EL (cell line): ENCODE results near the gene ANK3.

Experiments
- DNase-seq: peaks from one replicate; pipeline ENCODE4 v3.0.0-alpha.2; 2016

Gene ANK3

GRCh38 chr10:60170250-60170649 is 219.4 kb downstream of the ANK3 start:
- no peak for DNase-seq

GRCh38 chr10:60169111-60169510 is 220.6 kb downstream of the ANK3 start:
- no peak for DNase-seq

GRCh38 chr10:60167050-60167449 is 222.6 kb downstream of the ANK3 start:
- no peak for DNase-seq

GRCh38 chr10:60163786-60164185 is 225.9 kb downstream of the ANK3 start:
- no peak for DNase-seq

- DNase-seq: no peak
Observed at GRCh38 chr10:60162631-60163030, 227.0 kb downstream of the ANK3 start.

- DNase-seq: no peak
Observed at GRCh38 chr10:60155943-60156683, 233.6 kb downstream of the ANK3 start.

- DNase-seq: no peak
Observed at GRCh38 chr10:60155099-60155877, 234.4 kb downstream of the ANK3 start.

- no peak for DNase-seq
Observed at GRCh38 chr10:60149003-60149402, 240.7 kb downstream of the ANK3 start.

- peak; percentile 59 for DNase-seq
Observed at GRCh38 chr10:60148266-60148840, 241.3 kb downstream of the ANK3 start.

- no peak for DNase-seq
Observed at GRCh38 chr10:60147576-60148265, 242.0 kb downstream of the ANK3 start.

- no peak for DNase-seq
Observed at GRCh38 chr10:60147025-60147424, 242.7 kb downstream of the ANK3 start.

GRCh38 chr10:60144099-60144498 is 245.6 kb downstream of the ANK3 start:
- no peak for DNase-seq

- no peak for DNase-seq
Observed at GRCh38 chr10:60142736-60143135, 246.9 kb downstream of the ANK3 start.

GRCh38 chr10:60141896-60142559 is 247.6 kb downstream of the ANK3 start:
- no peak for DNase-seq

- DNase-seq: no peak
Observed at GRCh38 chr10:60140651-60141632, 248.7 kb downstream of the ANK3 start.

GRCh38 chr10:60139798-60140566 is 249.7 kb downstream of the ANK3 start:
- peak; percentile 13 for DNase-seq

GRCh38 chr10:60139290-60139689 is 250.4 kb downstream of the ANK3 start:
- no peak for DNase-seq

- DNase-seq: no peak
Observed at GRCh38 chr10:60138842-60139241, 250.8 kb downstream of the ANK3 start.

- DNase-seq: no peak
Observed at GRCh38 chr10:60138026-60138425, 251.6 kb downstream of the ANK3 start.

- no peak for DNase-seq
Observed at GRCh38 chr10:60137292-60137992, 252.2 kb downstream of the ANK3 start.
